A549 treated with Mapracorat at 1 μM for 4 hours (cell line): ENCODE measurements around the gene TMEM273. TPM values are rescaled to one million over a fixed set of nuclear protein-coding genes. Genes with fewer than 3 reads are reported as not detected.

Experiments
- total RNA-seq: library from RNA; stranded (reverse); fragments of 200-300 nt; extraction: Qiagen RNA extraction; gene quantifications from 5 replicates; pipeline ENCODE4 v1.2.3, GENCODE V29; 2022

The TMEM273 gene, protein sequence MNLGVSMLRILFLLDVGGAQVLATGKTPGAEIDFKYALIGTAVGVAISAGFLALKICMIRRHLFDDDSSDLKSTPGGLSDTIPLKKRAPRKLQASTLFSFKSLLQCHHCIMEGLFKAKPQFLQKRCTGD
- not detected in 5 replicates for total RNA-seq

DNA sequence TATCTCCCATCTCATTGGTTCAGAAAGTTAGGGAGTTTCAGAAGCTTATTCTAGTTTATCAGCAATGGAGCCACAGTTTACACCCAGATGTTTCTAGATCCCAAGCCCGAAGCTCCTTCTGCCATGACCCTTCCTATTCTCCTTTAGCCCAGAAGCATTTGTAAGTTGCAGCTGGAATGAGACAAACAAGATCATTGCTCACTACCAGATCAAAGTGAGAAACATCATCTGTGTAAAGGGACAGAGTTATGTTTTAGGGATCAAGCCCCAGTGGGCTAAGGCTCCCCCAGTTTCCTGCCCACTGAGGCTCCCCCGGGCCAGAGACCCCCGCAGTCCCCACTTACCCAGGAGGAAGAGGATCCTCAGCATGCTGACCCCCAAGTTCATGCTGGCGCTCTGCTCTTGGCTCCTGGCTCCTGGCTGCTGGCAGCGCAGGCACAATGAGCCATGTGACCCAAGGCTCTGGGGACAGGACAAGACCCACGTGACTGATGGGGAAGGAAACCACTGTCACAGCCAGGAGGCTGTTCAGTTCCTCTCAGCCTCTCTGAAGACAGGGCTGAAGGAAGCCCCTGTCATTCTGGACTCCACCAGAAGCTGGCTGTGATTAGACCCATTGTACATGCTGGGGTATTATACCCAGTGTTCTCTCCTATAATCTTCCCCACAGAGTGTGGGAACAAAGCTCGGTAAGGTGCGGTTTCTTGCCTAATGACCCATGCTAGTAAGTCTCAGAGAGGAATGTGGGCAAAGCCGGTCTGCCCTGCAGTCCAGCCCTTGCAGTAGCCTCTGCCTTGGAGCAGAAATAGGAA, at the start of gene TMEM273:
TSS of gene TMEM273 (minus strand) at position 442 of the 812 bp plus-strand sequence. CDS start at position 387, 55 bp downstream.

DNA sequence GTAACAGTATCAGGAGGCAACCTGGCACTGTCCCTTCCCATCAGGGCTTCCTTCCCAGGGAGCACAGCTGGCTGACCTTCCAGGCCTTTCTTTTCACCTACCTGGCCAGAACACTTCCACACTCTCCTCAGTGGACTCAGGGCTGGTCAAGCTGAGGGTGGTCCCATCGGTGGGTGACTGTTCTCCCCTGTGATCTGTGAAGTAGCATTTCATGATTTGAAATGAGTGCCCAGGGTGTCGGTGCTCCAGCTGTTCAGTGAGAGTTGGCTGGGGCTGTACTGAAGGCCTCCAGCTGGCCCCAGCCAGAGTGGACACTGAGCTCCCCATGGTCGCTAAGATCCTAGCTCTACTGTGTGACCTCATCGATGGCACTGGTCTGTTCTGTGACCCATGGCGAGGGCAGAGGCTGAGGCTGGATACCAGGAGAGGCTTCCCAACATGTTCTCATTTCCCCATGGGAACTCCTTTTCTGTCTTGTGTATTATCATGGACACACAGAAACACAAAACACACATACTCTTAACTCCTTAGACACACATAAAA, 54.4 kb downstream of the TMEM273 start, which contains the start of gene FAM170B:
TSS of gene FAM170B (minus strand) at position 316 of the 543 bp plus-strand sequence. CDS start at position 213, 103 bp downstream.

DNA sequence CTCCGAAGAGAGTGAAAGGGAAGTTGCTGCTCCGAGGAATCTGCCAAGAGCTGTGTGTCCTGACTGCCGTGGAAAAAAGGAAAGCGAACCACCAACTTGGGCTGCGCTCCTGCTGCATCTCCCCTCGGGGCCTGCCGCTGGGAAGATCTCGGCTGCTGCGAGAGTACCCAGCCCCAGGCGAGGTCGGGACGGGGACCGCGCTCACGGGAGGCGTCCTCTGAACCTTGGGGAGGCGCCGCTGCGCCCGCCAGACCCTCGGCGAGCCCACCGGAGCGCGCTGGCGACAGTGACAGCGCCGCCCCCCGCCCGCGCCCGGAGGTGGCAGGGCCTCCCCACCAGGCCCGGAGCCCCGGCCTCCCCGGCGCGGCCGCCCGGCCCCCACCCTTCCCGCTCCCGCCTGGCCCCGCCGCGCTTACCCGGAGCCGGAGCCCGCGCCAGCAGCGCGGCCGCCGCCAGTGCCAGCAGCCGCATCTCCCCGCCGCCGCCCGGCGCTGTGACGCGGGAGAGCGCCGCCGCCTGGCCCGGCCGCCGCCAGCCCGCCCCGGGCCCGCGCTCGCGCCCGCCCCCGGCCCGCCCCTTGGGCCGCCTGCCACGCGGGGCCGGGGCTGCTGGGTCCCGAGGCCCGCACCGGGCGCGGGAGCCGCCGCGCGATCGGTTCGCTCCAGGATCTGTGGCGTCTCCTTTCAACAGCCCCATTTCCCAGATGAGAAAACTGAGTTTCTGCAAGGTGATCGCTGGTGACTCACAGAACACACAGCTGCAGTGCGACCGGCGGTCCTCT, 73.0 kb downstream of the TMEM273 start, which contains the start of gene VSTM4:
TSS of gene VSTM4 (minus strand) at position 508 of the 781 bp plus-strand sequence. CDS start at position 471, 37 bp downstream.

Other genes starting within 250 kb of the TMEM273 start
- not detected in 5 replicates for gene LRRC18, start 248.6 kb downstream of the TMEM273 start, total RNA-seq
- gene VSTM4, start 72.9 kb downstream of the TMEM273 start, total RNA-seq, result 0.15 to 0.56 TPM (median 0.39 TPM) in 5 replicates
- not detected in 5 replicates for gene FAM170B, start 54.4 kb downstream of the TMEM273 start, total RNA-seq
- not detected in 5 replicates for gene C10orf71, start 110.8 kb upstream of the TMEM273 start, total RNA-seq
- gene DRGX, start 207.7 kb upstream of the TMEM273 start, total RNA-seq, result 0.05 TPM in 1 of 5 replicates, not detected in the others